HPDE6-E6E7 (cell line): Measurements from ENCODE around the gene NAGS.
"Not testable (repeated sequence)": the region's sequence is repeated elsewhere in the genome, so short reads cannot be mapped to it uniquely, and the experiment has no call there.

Experiments used
- DNase-seq: peaks from one replicate; pipeline ENCODE4 v3.0.0; 2011; ENCODE audit warnings: missing footprints; ENCODE audit errors: extremely low spot score

The NAGS gene

DNA sequence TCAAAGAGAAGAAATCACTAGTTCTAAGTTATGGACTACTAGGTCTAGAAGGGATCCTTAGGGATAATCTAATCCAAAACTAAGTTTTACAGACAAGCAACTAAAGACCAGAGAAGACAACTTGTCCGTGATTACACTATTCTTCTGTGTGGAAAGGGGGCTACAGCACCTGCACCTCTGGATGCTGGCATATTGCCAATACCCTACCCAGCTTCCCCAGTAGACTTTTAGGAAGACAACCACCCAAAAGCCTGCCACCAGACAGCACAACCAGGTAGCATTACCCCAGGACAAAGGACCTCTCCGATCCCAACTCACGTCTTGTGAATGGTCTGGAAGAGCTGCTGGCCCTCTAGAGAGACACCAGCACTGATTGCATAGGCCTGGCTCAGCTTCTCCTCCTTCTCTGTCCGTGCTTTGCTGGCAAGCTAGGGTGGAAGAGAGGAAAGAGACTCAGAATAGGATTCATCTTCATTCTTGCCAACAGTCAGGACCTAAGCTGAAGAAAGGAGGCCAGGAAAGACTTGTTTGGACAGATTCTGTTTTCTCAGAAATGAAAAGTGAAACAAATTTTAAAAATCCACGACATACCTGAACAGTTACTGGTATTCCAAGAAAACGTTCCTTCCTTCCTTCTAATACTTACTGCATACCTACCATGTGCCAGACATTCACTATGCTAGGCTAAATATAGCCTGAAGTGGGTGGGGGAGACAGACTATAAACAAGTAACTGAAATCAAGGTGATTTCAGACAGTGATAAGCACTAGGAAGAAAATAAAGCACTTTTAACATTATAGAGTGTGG, 35.6 kb downstream of the NAGS start:
- peak; percentile 37 for DNase-seq

DNA sequence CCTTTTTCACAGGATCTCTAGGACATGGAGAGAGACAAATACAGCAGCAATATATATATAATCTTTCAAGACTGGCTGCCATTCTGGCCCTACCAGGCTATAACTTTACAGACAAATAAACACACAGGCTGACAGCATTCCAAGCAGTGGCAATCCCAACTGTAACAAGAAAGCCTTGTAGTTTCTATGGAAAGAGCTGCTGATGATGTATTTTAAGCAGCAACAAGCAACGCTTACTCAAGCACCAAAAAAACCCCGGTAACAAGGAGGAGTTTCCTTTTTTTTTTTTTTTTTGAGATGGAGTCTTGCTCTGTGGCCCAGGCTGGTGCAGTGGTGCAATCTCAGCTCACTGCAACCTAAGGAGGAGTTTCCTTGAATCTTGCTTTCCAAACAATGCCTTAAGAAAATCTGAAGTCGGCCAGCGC, 38.9 kb downstream of the NAGS start:
- no peak for DNase-seq

DNA sequence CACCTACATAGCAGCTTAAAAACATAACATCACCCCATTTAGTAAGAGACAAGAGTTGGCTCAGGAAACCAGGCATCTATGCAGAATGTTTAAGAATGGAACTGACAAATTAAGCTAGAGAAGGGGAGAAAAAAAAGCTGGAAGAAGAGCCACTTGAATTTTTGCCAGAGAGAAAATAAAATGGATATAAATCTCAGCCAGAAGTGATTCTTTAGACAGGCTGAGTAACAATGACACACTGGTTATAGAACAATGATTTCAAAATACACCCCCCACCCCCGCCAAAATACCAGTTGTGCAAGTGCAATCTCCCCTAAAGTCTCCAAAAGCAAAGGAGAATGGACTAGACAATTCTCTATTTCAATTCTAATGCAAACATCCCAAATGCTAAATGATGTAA, 39.6 kb downstream of the NAGS start:
- no peak for DNase-seq

DNA sequence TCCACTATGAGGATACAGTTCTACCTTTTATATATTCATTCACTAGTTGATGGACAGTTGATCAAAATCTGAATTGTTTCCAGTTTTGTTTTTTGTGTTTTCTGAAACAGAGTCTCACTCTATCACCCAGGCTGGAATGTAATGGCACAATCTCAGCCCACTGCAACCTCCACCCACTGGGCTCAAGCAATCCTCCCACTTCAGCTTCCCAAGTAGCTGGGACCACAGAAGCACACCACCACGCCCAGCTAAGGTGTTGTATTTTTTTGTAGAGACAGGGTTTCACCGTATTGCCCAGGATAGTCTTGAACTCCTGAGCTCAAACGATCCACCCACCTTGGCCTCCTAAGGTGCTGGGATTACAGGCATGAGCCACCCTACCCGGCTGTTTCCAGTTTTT, 41.1 kb downstream of the NAGS start:
- DNase-seq, result no peak

DNA sequence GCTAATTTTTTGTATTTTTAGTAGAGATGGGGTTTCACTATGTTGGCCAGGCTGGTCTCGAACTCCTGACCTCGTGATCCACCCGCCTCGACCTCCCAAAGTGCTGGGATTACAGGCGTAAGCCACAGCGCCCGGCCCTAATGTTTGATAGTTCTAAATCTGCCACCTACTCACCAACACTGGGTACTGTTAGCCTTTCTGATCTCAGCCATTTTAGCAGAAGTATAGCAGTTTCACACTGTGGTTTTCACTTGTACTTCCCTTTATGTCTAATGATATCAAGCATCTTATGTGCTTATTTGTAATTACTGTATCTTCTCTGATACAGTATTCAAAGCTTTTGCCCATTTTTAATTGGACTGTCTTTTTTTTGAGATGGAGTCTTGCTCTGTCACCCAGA, 42.5 kb downstream of the NAGS start:
- not testable (repeated sequence) for DNase-seq

- DNase-seq, result no peak
Observed at GRCh38 chr17:44049294-44050060, 45.1 kb downstream of the NAGS start.

DNA sequence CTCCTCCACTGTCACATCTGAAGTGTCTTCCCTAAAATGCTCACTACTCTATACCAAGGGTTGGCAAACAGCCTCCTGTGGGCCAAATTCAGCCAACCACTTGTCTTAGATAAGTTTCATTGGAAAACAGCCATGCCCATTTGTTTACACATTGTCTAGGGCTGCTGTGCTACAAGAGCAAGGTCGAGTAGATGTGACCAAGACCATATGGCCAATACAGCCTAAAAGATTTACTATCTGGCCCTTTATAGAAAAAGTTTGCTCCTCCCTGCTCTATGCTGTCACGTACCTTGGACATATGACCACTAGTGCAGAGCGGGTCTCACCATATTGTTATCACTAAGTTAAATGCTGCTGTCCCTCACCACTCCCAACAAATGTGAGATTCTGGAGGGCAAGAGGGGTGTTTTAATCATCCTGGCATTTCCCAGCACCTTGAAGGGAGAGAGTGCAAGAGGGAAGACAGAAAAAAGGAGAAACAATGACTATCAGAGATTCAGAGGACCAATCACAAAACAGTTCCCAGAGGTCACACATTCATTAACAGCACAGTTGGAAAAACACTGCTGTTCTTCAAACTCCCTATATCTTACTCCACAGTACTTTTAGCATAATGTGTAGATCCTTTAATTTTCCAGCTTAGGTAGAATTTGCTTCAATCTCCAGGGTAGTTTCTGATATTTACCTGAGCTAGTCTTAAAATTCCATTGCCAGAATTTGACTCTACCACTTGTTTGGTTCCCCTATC, 48.9 kb downstream of the NAGS start:
- no peak for DNase-seq
